ENCODE results near the gene ACSF2.
"Not testable (repeated sequence)": the region's sequence is repeated elsewhere in the genome, so short reads cannot be mapped to it uniquely, and the experiment has no call there.

Gene ACSF2

GRCh38 chr17:50412188-50412732, 13.8 kb upstream of the ACSF2 start:
- no peak for DNase-seq

- no peak for DNase-seq
Observed at GRCh38 chr17:50414808-50415207, 11.2 kb upstream of the ACSF2 start.

- DNase-seq = not testable (repeated sequence)
Observed at GRCh38 chr17:50419577-50419976, 6.4 kb upstream of the ACSF2 start.

GRCh38 chr17:50420419-50421112, 5.5 kb upstream of the ACSF2 start:
- no peak for DNase-seq

- no peak for DNase-seq
Observed at GRCh38 chr17:50421308-50422051, 4.5 kb upstream of the ACSF2 start.

GRCh38 chr17:50422738-50423137, 3.3 kb upstream of the ACSF2 start:
- DNase-seq = no peak

GRCh38 chr17:50423553-50424159, 2.4 kb upstream of the ACSF2 start:
- DNase-seq = no peak

GRCh38 chr17:50424246-50424995, 1.6 kb upstream of the ACSF2 start:
- DNase-seq = no peak

GRCh38 chr17:50424996-50425681, 879 bp upstream of the ACSF2 start:
- no peak for DNase-seq

- DNase-seq = no peak
Observed at GRCh38 chr17:50426472-50426782, 409 bp downstream of the ACSF2 start.

GRCh38 chr17:50426814-50427787, 1.1 kb downstream of the ACSF2 start:
- DNase-seq = no peak

GRCh38 chr17:50428126-50428525, 2.1 kb downstream of the ACSF2 start:
- DNase-seq = not testable (repeated sequence)

- no peak for DNase-seq
Observed at GRCh38 chr17:50428831-50429424, 2.9 kb downstream of the ACSF2 start.

GRCh38 chr17:50429793-50430192, 3.8 kb downstream of the ACSF2 start:
- no peak for DNase-seq

- no peak for DNase-seq
Observed at GRCh38 chr17:50430821-50431618, 5.0 kb downstream of the ACSF2 start.

- no peak for DNase-seq
Observed at GRCh38 chr17:50432125-50432762, 6.2 kb downstream of the ACSF2 start.

GRCh38 chr17:50437409-50437808, 11.4 kb downstream of the ACSF2 start:
- no peak for DNase-seq

- DNase-seq = no peak
Observed at GRCh38 chr17:50439008-50439407, 13.0 kb downstream of the ACSF2 start.

- DNase-seq = no peak
Observed at GRCh38 chr17:50440172-50440837, 14.3 kb downstream of the ACSF2 start.

All from NCI-H1694 treated with DMSO at 0.1 percent for 48 hours (cell line).